Stomach (tissue), 4 donors: Measurements from ENCODE around the gene HBD.

Experiments
- POLR2A ChIP-seq, 4 donors: fragments of 450-650 bp; IDR thresholded peaks; one replicate each; pipeline ENCODE4 v1.6.1; 2016; ENCODE audit warnings: antibody characterized with exemption in 4 of 4, control low read depth in 2 of 4, mild to moderate bottlenecking in 1 of 4, moderate library complexity in 1 of 4
- POLR2AphosphoS5 ChIP-seq, 3 donors: sonication (generic); formaldehyde crosslinking; IDR thresholded peaks; one replicate each; pipeline ENCODE4 v1.6.1; 2016; ENCODE audit warnings: antibody characterized with exemption in 3 of 3
- TF ChIP-seq, protein P1 (sequence below), 7 experiments: fragments of 450-650 bp in 4 of 7; fragments of 200-600 bp in 3 of 7; sonication (generic) in 3 of 7; IDR thresholded peaks; one replicate each; pipeline ENCODE4 v1.5.1; 2016 to 2019; ENCODE audit warnings: antibody characterized with exemption in 7 of 7, control low read depth in 2 of 7, mild to moderate bottlenecking in 1 of 7

DNA sequence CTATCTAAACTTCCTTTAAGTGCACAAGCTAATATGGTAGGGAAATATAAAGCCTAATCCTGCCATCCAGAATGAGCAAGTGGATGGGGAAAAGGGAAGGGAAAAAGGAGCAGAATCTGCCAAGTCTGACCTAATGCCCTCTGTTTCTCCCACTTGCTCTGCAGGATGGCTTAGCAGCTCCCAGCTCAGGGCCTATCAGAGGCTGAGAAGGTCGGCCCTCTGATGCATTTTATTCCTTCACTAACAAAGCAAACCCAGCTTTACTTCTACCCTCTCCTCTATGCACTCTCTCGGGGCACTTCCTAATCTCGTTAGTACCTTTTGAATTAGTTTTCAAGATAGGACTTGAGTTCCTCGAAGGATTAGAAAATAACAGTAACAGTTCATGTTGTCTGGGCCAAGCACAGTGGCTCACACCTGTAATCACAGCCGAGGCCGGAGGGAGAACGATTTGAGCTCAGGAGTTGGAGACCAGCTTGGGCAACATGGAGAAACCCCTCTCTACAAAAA lies 23.9 kb downstream of the HBD start:
- TF ChIP-seq POLR2AphosphoS5 (IDR thresholded peaks at IDR 0.05): no peak
- TF ChIP-seq, protein P1, sequence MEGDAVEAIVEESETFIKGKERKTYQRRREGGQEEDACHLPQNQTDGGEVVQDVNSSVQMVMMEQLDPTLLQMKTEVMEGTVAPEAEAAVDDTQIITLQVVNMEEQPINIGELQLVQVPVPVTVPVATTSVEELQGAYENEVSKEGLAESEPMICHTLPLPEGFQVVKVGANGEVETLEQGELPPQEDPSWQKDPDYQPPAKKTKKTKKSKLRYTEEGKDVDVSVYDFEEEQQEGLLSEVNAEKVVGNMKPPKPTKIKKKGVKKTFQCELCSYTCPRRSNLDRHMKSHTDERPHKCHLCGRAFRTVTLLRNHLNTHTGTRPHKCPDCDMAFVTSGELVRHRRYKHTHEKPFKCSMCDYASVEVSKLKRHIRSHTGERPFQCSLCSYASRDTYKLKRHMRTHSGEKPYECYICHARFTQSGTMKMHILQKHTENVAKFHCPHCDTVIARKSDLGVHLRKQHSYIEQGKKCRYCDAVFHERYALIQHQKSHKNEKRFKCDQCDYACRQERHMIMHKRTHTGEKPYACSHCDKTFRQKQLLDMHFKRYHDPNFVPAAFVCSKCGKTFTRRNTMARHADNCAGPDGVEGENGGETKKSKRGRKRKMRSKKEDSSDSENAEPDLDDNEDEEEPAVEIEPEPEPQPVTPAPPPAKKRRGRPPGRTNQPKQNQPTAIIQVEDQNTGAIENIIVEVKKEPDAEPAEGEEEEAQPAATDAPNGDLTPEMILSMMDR (IDR thresholded peaks at IDR 0.05): no peak
- no peak for TF ChIP-seq POLR2A (IDR thresholded peaks at IDR 0.05)
